AG08396 (cell line): ENCODE measurements around the gene SIAH3.

Source experiments
- DNase-seq: peaks from one replicate; pipeline ENCODE4 v3.0.0; 2012; ENCODE audit warnings: low spot score, mixed read lengths

SIAH3 gene

GRCh38 chr13:45737571-45738017 is 114.0 kb downstream of the SIAH3 start:
- no peak for DNase-seq

DNA sequence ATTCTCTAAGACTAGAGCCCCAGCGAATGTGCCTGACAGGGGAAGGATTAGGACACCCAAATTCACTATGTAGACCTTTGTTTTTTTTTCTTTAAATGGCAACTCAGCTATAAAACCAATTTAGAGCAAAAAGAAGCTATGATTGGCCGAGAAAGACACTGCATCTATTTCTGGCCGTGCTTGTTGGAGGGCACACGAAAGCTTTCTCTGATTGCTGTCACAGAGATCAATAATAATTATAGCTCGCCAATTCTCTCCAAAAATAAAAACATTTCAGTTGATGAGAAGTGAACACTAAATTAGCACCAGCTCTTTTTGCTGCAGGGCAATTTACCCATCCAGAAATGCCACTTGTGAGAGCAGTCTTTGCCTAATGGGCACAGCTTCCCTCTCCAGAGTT is 118.2 kb downstream of the SIAH3 start:
- no peak for DNase-seq

- DNase-seq, result no peak
Observed at GRCh38 chr13:45732916-45733315, 118.6 kb downstream of the SIAH3 start.

DNA sequence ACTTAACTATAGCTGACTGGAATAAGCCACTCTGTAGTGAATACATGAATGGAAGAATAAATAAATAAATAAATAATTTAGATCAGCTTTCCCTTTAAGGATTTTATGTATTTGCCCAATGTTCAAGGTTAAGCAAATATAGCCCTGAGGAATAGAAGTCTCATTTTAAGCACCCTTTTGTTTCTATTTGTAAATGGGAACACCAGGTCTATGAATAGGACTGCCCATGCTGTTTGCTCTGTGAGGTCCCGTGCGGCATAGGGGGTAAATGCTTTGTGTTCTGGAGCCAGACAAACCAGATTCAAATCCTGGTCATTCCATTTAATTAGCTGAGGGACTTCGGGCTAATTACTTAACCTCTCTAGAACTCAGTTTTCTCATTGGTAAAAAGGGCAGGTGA is 120.1 kb downstream of the SIAH3 start:
- no peak for DNase-seq

DNA sequence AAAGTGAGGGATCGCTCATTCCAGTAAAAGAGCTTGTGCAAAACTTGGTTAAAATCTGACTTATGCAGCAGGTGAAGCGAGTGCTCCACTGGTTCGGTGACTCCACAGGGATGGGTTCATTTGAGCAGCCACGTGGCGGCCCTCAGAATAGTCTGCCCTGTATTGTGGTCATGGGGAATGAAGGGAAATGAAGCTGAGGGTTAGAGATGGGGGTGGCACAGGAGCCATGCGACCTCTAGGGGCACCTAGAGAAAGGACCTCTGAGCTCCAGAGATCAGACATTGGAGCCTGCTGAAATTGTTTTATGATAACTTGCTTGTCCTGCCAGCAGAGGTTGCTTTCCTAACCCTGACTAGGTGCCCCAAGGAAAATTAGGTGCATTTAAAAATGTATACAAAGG is 122.8 kb downstream of the SIAH3 start:
- no peak for DNase-seq
